MM.1S (cell line): Measurements from ENCODE around the gene CLCN4.
A peak's percentile ranks its signal among the peaks of the same experiment; 100 is the strongest.

Experiments
- EZH2 ChIP-seq: fragments of 300-600 bp; sonication (generic); optimal IDR thresholded peaks from 2 replicates; pipeline ENCODE3; 2017; ENCODE audit warnings: low read depth, mild to moderate bottlenecking, antibody characterized with exemption, low read length, mixed read lengths
- EZH2phosphoT487 ChIP-seq: fragments of 300-600 bp; sonication (generic); IDR thresholded peaks from 2 replicates; pipeline ENCODE4 v1.6.1; 2018; ENCODE audit warnings: antibody characterized with exemption, low read length
- TF ChIP-seq, protein P1 (sequence below): fragments of 300-600 bp; sonication (generic); IDR thresholded peaks from 2 replicates; pipeline ENCODE4 v1.5.1; 2016; ENCODE audit warnings: antibody characterized with exemption, low read length, mixed read lengths

GRCh38 chrX:10189317-10190268 lies 32.8 kb downstream of the CLCN4 start:
- TF ChIP-seq, protein P1, sequence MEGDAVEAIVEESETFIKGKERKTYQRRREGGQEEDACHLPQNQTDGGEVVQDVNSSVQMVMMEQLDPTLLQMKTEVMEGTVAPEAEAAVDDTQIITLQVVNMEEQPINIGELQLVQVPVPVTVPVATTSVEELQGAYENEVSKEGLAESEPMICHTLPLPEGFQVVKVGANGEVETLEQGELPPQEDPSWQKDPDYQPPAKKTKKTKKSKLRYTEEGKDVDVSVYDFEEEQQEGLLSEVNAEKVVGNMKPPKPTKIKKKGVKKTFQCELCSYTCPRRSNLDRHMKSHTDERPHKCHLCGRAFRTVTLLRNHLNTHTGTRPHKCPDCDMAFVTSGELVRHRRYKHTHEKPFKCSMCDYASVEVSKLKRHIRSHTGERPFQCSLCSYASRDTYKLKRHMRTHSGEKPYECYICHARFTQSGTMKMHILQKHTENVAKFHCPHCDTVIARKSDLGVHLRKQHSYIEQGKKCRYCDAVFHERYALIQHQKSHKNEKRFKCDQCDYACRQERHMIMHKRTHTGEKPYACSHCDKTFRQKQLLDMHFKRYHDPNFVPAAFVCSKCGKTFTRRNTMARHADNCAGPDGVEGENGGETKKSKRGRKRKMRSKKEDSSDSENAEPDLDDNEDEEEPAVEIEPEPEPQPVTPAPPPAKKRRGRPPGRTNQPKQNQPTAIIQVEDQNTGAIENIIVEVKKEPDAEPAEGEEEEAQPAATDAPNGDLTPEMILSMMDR: peak; percentile 66
- no peak for TF ChIP-seq EZH2
- no peak for TF ChIP-seq EZH2phosphoT487
